AG04449 (cell line): ENCODE measurements around the gene NARF.

ENCODE experiments used
- CTCF ChIA-PET: fragments of 350-600 bp; formaldehyde crosslinking; extraction: SDS; loops from one replicate; lab custom pipeline; 2021; ENCODE audit warnings: antibody characterized with exemption; lab: Yijun Ruan, JAX
- POLR2A ChIA-PET: fragments of 400-600, 350-600 bp; formaldehyde crosslinking; extraction: SDS; loops from one replicate; lab custom pipeline; 2020; ENCODE audit warnings: antibody characterized with exemption, inconsistent platforms; lab: Yijun Ruan, JAX
- DNase-seq: peaks from one replicate; pipeline ENCODE4 v3.0.0-alpha.2; 2010; ENCODE audit warnings: low read depth, low spot score
- H3K4me3 ChIP-seq: 2 replicates; pipeline ENCODE4 v1.5.1; 2011; ENCODE audit warnings: low read depth, mild to moderate bottlenecking, control low read depth, low read length
- TF ChIP-seq, protein P1 (sequence below): IDR thresholded peaks from one replicate; pipeline ENCODE4 v1.5.1; 2011; ENCODE audit warnings: mild to moderate bottlenecking, moderate library complexity, low read length, control low read depth, inconsistent platforms; ENCODE audit not compliant: insufficient read depth; ENCODE audit errors: missing control alignments

Gene NARF

DNA sequence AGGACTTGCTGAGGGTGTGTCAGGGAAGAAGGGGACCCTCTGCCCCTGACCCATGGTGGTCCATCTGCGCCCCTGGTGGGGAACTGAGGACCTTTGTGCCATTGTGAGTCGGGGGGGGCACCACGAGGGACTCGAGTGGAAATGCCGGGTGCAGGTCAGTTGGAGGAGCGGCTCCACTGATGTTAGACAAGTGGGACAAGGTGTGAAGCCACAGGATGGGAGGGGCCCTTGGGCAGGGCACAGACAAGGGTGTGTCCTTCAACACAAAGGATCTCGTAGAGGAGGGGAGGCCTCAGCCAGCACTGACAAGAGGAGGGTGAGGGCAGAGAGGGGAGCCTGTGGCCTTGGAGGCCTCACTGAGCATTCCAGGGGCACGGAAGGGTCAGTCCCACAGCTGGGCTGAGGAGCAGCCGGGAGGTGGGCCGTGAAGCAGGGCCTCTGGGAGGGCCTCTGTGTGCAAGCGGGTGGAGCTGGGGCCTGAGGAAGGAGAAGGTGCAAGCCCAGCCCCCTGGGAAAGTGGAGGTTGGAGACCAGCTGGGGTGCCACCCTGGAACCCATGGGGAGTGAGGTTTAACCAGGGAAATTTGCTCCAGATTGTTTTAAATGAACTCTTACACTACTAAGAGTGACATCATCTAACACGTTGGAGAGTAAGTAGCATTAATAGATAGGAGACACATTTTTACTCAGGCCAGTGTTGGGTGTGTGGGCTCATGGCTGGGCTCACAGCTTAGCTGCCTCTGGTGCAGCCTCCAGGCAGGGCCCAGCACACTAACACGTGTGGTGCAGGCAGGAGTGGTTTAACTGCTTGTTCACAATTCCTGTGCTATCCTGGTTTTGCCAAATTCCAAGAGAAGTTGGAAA is 27.9 kb downstream of the NARF start:
- ChIA-PET POLR2A (no interaction called here), CTCF (no interaction called here)
- no peak overlapping the region for H3K4me3 ChIP-seq
- TF ChIP-seq, protein P1, sequence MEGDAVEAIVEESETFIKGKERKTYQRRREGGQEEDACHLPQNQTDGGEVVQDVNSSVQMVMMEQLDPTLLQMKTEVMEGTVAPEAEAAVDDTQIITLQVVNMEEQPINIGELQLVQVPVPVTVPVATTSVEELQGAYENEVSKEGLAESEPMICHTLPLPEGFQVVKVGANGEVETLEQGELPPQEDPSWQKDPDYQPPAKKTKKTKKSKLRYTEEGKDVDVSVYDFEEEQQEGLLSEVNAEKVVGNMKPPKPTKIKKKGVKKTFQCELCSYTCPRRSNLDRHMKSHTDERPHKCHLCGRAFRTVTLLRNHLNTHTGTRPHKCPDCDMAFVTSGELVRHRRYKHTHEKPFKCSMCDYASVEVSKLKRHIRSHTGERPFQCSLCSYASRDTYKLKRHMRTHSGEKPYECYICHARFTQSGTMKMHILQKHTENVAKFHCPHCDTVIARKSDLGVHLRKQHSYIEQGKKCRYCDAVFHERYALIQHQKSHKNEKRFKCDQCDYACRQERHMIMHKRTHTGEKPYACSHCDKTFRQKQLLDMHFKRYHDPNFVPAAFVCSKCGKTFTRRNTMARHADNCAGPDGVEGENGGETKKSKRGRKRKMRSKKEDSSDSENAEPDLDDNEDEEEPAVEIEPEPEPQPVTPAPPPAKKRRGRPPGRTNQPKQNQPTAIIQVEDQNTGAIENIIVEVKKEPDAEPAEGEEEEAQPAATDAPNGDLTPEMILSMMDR: no peak
- DNase-seq: no peak

DNA sequence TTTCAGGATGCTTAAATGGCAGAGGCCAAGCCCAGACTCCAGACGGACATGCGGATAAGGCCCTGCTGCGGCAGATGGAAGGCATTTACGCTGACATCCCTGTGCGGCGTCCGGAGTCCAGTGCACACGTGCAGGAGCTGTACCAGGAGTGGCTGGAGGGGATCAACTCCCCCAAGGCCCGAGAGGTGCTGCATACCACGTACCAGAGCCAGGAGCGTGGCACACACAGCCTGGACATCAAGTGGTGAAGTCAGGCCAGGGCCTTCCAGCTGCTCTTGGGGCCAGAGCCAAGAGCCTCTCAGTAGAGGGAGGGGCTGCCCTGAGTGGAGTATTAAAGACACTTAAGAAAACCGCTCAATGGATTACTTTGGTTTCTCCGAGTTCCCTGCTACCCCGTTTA is 29.4 kb downstream of the NARF start:
- ChIA-PET POLR2A (no interaction called here), CTCF (interaction anchor here (1.5 to 1.6 kb wide), 2 partner anchors 9 to 66 kb away, joined by 5 to 9 read pairs; no protein-coding TSS in a partner anchor)
- TF ChIP-seq, protein P1: no peak
- DNase-seq: no peak
- no peak overlapping the region for H3K4me3 ChIP-seq

DNA sequence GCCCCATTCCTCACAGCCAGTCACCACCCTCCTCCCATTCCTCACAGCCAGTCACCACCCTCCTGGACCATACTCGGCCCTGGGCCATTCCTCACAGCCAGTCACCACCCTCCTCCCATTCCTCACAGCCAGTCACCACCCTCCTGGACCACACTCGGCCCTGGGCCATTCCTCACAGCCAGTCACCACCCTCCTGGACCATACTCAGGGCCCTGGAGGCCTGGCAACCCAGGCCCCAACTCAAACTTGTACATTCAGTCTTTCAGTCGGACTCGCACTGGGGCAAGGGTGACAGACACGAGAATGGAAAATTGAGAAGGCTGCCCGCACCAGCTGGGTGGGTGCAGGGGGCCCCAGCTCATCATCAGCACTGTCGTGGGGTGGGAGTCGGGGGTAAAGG is 30.6 kb downstream of the NARF start:
- no peak overlapping the region for H3K4me3 ChIP-seq
- TF ChIP-seq, protein P1: no peak
- CTCF ChIA-PET: interaction anchor here (1.4 to 1.6 kb wide), 3 partner anchors 8 to 65 kb away, joined by 3 to 9 read pairs (median 5); no protein-coding TSS in a partner anchor
- POLR2A ChIA-PET: no interaction called here
- DNase-seq: no peak

DNA sequence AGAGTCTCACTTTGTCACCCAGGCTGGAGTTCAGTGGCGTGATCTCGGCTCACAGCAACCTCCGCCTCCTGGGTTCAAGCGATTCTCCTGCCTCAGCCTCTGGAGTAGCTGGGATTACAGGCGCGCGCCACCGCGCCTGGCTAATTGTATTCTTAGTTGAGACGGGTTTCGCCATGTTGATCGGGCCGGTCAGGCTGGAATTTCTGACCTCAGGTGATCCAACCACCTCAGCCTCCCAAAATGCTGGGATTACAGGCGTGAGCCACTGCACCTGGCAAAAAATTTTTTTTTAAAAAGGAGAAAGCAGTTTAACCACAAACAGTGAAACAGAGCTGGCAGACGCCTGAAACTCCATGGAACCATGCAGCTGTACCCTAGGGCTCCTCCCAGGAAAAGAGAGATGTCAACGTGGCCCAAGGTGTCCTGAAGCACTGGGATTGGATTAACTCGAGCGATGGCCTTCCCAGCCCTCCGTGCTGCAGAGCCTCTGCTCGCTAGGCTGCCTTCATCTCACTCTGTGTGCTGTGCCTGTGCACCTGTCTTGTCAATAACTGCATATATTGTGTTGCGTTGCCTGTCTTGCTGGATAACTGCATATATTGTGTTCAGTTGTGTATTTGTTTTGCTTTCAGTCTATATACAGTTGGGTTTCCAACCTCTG is 31.4 kb downstream of the NARF start:
- no peak for DNase-seq
- TF ChIP-seq, protein P1: no peak
- ChIA-PET POLR2A (no interaction called here), CTCF (interaction anchor here (1.4 to 3.6 kb wide), 3 partner anchors 9 to 64 kb away, joined by 3 to 12 read pairs (median 5); no protein-coding TSS in a partner anchor)
- no peak overlapping the region for H3K4me3 ChIP-seq

DNA sequence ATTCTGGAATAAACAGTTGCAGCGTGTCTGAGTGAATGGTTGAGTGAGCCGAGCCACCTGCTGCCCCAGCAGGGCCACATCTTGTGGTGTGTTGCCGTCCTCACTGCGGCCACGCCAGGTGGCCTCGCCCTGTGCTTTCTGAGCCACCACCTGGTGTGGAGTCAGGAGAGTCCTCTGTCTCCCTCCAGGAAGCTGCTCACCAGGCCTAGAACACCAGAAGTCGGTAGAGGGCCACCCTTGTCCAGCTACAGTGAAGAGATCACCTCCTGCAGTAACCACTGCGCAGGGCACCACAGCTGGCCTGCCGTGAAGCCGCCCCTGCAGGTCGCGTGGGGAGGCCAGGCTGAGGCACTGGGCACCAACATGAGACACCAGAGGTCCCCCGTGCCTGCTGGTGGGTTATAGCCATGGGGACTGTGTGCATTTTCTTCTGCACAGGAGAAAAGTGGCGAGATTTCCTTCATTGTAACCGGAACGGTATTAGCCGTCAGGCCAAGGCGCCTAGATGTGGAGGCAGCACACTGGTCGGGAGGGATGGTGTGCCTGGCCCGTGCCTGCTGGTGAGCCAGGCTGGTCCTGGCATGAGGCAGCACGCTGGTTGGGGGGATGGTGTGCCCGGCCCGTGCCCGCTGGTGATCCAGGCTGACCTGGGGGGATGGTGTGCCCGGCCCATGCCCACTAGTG is 32.1 kb downstream of the NARF start:
- DNase-seq: no peak
- no peak overlapping the region for H3K4me3 ChIP-seq
- TF ChIP-seq, protein P1: no peak
- CTCF ChIA-PET: interaction anchor here (1.4 to 3.6 kb wide), 2 partner anchors 61 to 64 kb away, joined by 3 to 12 read pairs; no protein-coding TSS in a partner anchor
- POLR2A ChIA-PET: no interaction called here
